IMR-90 (cell line): ENCODE measurements around the gene EMID1. TPM values are rescaled to one million over a fixed set of nuclear protein-coding genes. Genes with fewer than 3 reads are reported as not detected.

Experiments
- ATAC-seq: fragments of 200-7000 bp; cut with Tn5 transposase; 2 replicates; pipeline ENCODE4 v1.9.1; 2020; ENCODE audit warnings: low read depth, mild to moderate bottlenecking, moderate library complexity
- BruUV-seq: library from RNA; stranded (reverse); fragments of 400-500 nt; replicated peaks from 2 replicates; lab custom pipeline; 2021; lab: Mats Ljungman, UMichigan
- CTCF ChIA-PET: fragments of 300-600 bp; formaldehyde crosslinking; extraction: SDS; loops from one replicate; lab custom pipeline; 2021; ENCODE audit warnings: antibody characterized with exemption; lab: Yijun Ruan, JAX
- POLR2A ChIA-PET: fragments of 300-600 bp; sonication (Branson Sonifier 250); formaldehyde crosslinking; loops from one replicate; lab custom pipeline; 2022; ENCODE audit warnings: antibody characterized with exemption; ENCODE audit not compliant: unreplicated experiment; lab: Charles Lee
- DNase-seq: peaks from one replicate; pipeline ENCODE4 v3.0.0; 2013
- H2AFZ ChIP-seq: replicated peaks from 2 replicates; pipeline ENCODE3; 2013; ENCODE audit warnings: low read length, mild to moderate bottlenecking; ENCODE audit not compliant: poor library complexity
- H2AK5ac ChIP-seq: 2 replicates; pipeline ENCODE4 v1.6.1; 2013; ENCODE audit warnings: low read depth, low read length, inconsistent platforms
- H2AK9ac ChIP-seq: replicated peaks from 2 replicates; pipeline ENCODE3; 2013; ENCODE audit warnings: mild to moderate bottlenecking, low read depth, low read length, moderate library complexity; ENCODE audit not compliant: poor library complexity
- H2BK120ac ChIP-seq: 2 replicates; pipeline ENCODE4 v1.6.1; 2013; ENCODE audit warnings: low read depth, low read length, inconsistent platforms
- H2BK15ac ChIP-seq: 3 replicates; pipeline ENCODE4 v1.6.1; 2013; ENCODE audit warnings: low read depth, low read length, inconsistent platforms
- H2BK20ac ChIP-seq: 2 replicates; pipeline ENCODE4 v1.6.1; 2013; ENCODE audit warnings: low read depth, mild to moderate bottlenecking, inconsistent platforms, low read length, moderate library complexity
- H2BK5ac ChIP-seq: 2 replicates; pipeline ENCODE4 v1.6.1; 2013; ENCODE audit warnings: mild to moderate bottlenecking, low read depth, low read length, inconsistent platforms; ENCODE audit not compliant: poor library complexity, severe bottlenecking
- H3K14ac ChIP-seq: replicated peaks from 2 replicates; pipeline ENCODE4 v1.6.1; 2013; ENCODE audit warnings: low read depth, low read length, inconsistent platforms
- H3K18ac ChIP-seq: 2 replicates; pipeline ENCODE4 v1.6.1; 2013; ENCODE audit warnings: low read depth, low read length, control low read depth
- H3K23ac ChIP-seq: 2 replicates; pipeline ENCODE4 v1.6.1; 2013; ENCODE audit warnings: low read depth, low read length, inconsistent platforms
- H3K27ac ChIP-seq: 2 replicates; pipeline ENCODE4 v1.5.1; 2013; ENCODE audit warnings: mild to moderate bottlenecking, control low read depth, low read length; ENCODE audit not compliant: insufficient read depth
- H3K27me3 ChIP-seq: 2 replicates; pipeline ENCODE4 v1.6.1; 2013; ENCODE audit warnings: low read length; ENCODE audit not compliant: control insufficient read depth, insufficient read depth
- H3K36me3 ChIP-seq: 2 replicates; pipeline ENCODE4 v1.6.1; 2013; ENCODE audit warnings: low read length, mixed read lengths; ENCODE audit not compliant: control insufficient read depth, insufficient read depth
- H3K4ac ChIP-seq: 2 replicates; pipeline ENCODE4 v1.6.1; 2013; ENCODE audit warnings: low read depth, low read length, inconsistent platforms
- H3K4me1 ChIP-seq: 2 replicates; pipeline ENCODE4 v1.6.1; 2013; ENCODE audit warnings: low read length, mixed read lengths; ENCODE audit not compliant: control insufficient read depth, insufficient read depth
- H3K4me2 ChIP-seq: 2 replicates; pipeline ENCODE4 v1.6.1; 2013; ENCODE audit warnings: low read depth, mild to moderate bottlenecking, control low read depth, low read length, moderate library complexity
- H3K4me3 ChIP-seq: 2 replicates; pipeline ENCODE4 v1.5.1; 2013; ENCODE audit warnings: low read depth, mild to moderate bottlenecking, control low read depth, low read length, moderate library complexity; ENCODE audit not compliant: insufficient read depth
- H3K56ac ChIP-seq: 2 replicates; pipeline ENCODE4 v1.6.1; 2013; ENCODE audit warnings: low read length, inconsistent platforms; ENCODE audit not compliant: insufficient read depth; ENCODE audit errors: extremely low read depth
- H3K79me1 ChIP-seq, 2 experiments: 2 replicates each; pipeline ENCODE4 v1.6.1; 2013; ENCODE audit warnings: low read length in 2 of 2, inconsistent platforms in 1 of 2, low read depth in 1 of 2
- H3K9ac ChIP-seq: 2 replicates; pipeline ENCODE4 v1.6.1; 2013; ENCODE audit warnings: low read depth, low read length, control low read depth
- H3K9me1 ChIP-seq: 2 replicates; pipeline ENCODE4 v1.6.1; 2013; ENCODE audit warnings: low read length, inconsistent platforms; ENCODE audit not compliant: insufficient read depth
- H3K9me3 ChIP-seq: 2 replicates; pipeline ENCODE4 v1.6.1; 2013; ENCODE audit warnings: low read length; ENCODE audit not compliant: control insufficient read depth, insufficient read depth
- H4K20me1 ChIP-seq: 2 replicates; pipeline ENCODE4 v1.6.1; 2013; ENCODE audit warnings: low read length, inconsistent platforms; ENCODE audit not compliant: insufficient read depth
- H4K5ac ChIP-seq: 2 replicates; pipeline ENCODE4 v1.6.1; 2013; ENCODE audit warnings: mild to moderate bottlenecking, low read depth, low read length, control low read depth
- H4K8ac ChIP-seq, 2 experiments: 2 replicates each; pipeline ENCODE4 v1.6.1; 2013; ENCODE audit warnings: low read depth in 2 of 2, low read length in 2 of 2, control low read depth in 1 of 2, inconsistent platforms in 1 of 2
- H4K91ac ChIP-seq: 2 replicates; pipeline ENCODE4 v1.6.1; 2013; ENCODE audit warnings: low read depth, low read length, inconsistent platforms; ENCODE audit not compliant: insufficient read depth
- BHLHE40 ChIP-seq: fragments of 150-350 bp; IDR thresholded peaks from 2 replicates; pipeline ENCODE4 v1.6.1; 2016; ENCODE audit warnings: mild to moderate bottlenecking, low read depth, low read length
- CEBPB ChIP-seq: IDR thresholded peaks from 2 replicates; pipeline ENCODE4 v1.6.1; 2012; ENCODE audit warnings: low read depth, low read length, improper control_type of control experiment
- CHD1 ChIP-seq: IDR thresholded peaks from 2 replicates; pipeline ENCODE4 v1.6.1; 2012; ENCODE audit warnings: low read depth, low read length, improper control_type of control experiment
- ELK1 ChIP-seq: fragments of 150-350 bp; IDR thresholded peaks from 2 replicates; pipeline ENCODE4 v1.6.1; 2016; ENCODE audit warnings: low read depth, mild to moderate bottlenecking, low read length, moderate library complexity, borderline replicate concordance
- FOS ChIP-seq: fragments of 150-350 bp; IDR thresholded peaks from 2 replicates; pipeline ENCODE4 v1.6.1; 2016; ENCODE audit warnings: low read depth, low read length
- MAFK ChIP-seq: IDR thresholded peaks from 2 replicates; pipeline ENCODE4 v1.6.1; 2012; ENCODE audit warnings: low read depth, low read length, improper control_type of control experiment
- MAZ ChIP-seq: IDR thresholded peaks from 2 replicates; pipeline ENCODE4 v1.6.1; 2012; ENCODE audit warnings: low read depth, mild to moderate bottlenecking, low read length, improper control_type of control experiment, moderate library complexity, borderline replicate concordance
- MXI1 ChIP-seq: IDR thresholded peaks from 2 replicates; pipeline ENCODE4 v1.6.1; 2012; ENCODE audit warnings: low read depth, mild to moderate bottlenecking, low read length, moderate library complexity, borderline replicate concordance
- NFE2L2 ChIP-seq: fragments of 150-350 bp; IDR thresholded peaks from 2 replicates; pipeline ENCODE4 v1.6.1; 2016; ENCODE audit warnings: low read depth, mild to moderate bottlenecking, low read length
- POLR2A ChIP-seq: IDR thresholded peaks from 2 replicates; pipeline ENCODE4 v1.6.1; 2012; ENCODE audit warnings: mild to moderate bottlenecking, low read depth, low read length
- RAD21 ChIP-seq: IDR thresholded peaks from 2 replicates; pipeline ENCODE4 v1.6.1; 2012; ENCODE audit warnings: low read length, improper control_type of control experiment
- RCOR1 ChIP-seq: IDR thresholded peaks from 2 replicates; pipeline ENCODE4 v1.6.1; 2012; ENCODE audit warnings: mild to moderate bottlenecking, low read length, improper control_type of control experiment; ENCODE audit not compliant: insufficient replicate concordance
- RFX5 ChIP-seq: IDR thresholded peaks from 2 replicates; pipeline ENCODE4 v1.8.0; 2012; ENCODE audit warnings: low read depth, mild to moderate bottlenecking, low read length, moderate library complexity
- SMC3 ChIP-seq: fragments of 150-350 bp; IDR thresholded peaks from 2 replicates; pipeline ENCODE4 v1.6.1; 2016; ENCODE audit warnings: low read depth, mild to moderate bottlenecking, antibody characterized with exemption, low read length, moderate library complexity
- WGBS, 2 experiments: methylation state at CpG; one replicate each; pipeline versions ENCODE4 v1.1.5 to v1.1.7; 2013; ENCODE audit warnings: missing lambda C conversion rate in 2 of 2; ENCODE audit not compliant: insufficient read length in 1 of 2; ENCODE audit errors: extremely low coverage in 2 of 2; 5-methylcytosine and 5-hydroxymethylcytosine counted together
- dilution Hi-C: fragments of 300-500 bp; cut with HindIII; formaldehyde crosslinking; loops from one replicate; pipeline ENCODE4 v1.14.3; 2018; ENCODE audit warnings: low sequenced_read_pairs; ENCODE audit not compliant: unreplicated experiment
- in situ Hi-C: fragments of 300-500 bp; cut with MboI; formaldehyde crosslinking; loops from 3 replicates; pipeline ENCODE4 v1.14.3; 2019; ENCODE audit warnings: low sequenced_read_pairs, inconsistent platforms, mixed read lengths
- intact Hi-C: fragments of 100-400 bp; cut with micrococcal nuclease; formaldehyde crosslinking; loops from 2 replicates; pipeline ENCODE4 v1.10.0; 2022
- polyA plus RNA-seq, 3 experiments: library from polyadenylated mRNA; depleted of rRNA; stranded (reverse); fragments of >200 nt; gene quantifications; 2 replicates each; pipeline ENCODE4 v1.2.3, GENCODE V29; 2012; ENCODE audit warnings: low replicate concordance in 1 of 3
- total RNA-seq: library from RNA; depleted of rRNA; stranded (reverse); fragments of >200 nt; gene quantifications from 2 replicates; pipeline ENCODE4 v1.2.3, GENCODE V29; 2012
- TF ChIP-seq, protein P1 (sequence below): conservative IDR thresholded peaks from 2 replicates; pipeline ENCODE4 v1.5.1; 2012; ENCODE audit warnings: mild to moderate bottlenecking, low read depth, low read length, improper control_type of control experiment
- TF ChIP-seq, protein P2 (sequence below): fragments of 150-350 bp; IDR thresholded peaks from 2 replicates; pipeline ENCODE4 v1.6.1; 2017; ENCODE audit warnings: mild to moderate bottlenecking, antibody characterized with exemption, low read length, low read depth

Gene EMID1
- total and polyA plus RNA-seq, 2 of the 4 experiments (the other 2 are of a cell fraction) = 0.54 to 1.3 TPM

DNA sequence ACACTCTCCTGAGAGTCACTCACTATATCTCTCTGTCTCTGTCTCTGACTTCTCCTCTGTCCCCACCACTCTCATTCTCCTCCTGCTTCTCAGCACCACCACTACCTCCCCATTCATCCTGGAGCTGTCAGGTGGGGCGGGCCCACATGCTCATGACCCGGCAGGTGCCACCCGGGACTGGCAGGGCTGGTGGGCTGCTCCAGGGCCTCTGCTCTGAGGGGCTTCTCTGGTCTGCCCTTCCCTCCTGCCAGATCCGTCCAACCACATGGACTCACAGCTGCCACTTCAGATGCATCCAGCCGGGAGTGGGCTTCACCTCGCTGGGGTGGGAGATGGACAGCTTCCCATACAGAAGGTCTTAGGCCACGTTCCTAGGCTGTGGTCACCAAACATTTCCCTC, 4.8 kb upstream of the EMID1 start:
- BruUV-seq = no TSS peak
- no peak overlapping the region for H2AK5ac ChIP-seq
- H3K14ac ChIP-seq = no peak overlapping the region
- no peak overlapping the region for H4K5ac ChIP-seq
- no peak overlapping the region for H4K91ac ChIP-seq
- H2BK15ac ChIP-seq = no peak overlapping the region
- no peak overlapping the region for H3K4me2 ChIP-seq
- intact Hi-C loops = no loop called here
- H3K9ac ChIP-seq = no peak overlapping the region
- peaks cover 15% of the 10 kb centered on the region for H3K9me1 ChIP-seq
- H3K18ac ChIP-seq = no peak overlapping the region
- 100% methylated on average over 3 of the region's 7 CpGs; no CpG with 5 or more reads in 1 of the 2 experiments for WGBS, 2 experiments
- DNase-seq (no peak), ATAC-seq (no peak)
- no peak overlapping the region for H2AFZ ChIP-seq
- in situ Hi-C loops = no loop called here
- no peaks in the 10 kb centered on the region for H3K79me1 ChIP-seq
- no peak overlapping the region for H4K8ac ChIP-seq
- peaks cover 9% of the 10 kb centered on the region; the same call in 1 of the 2 replicates for H3K4me1 ChIP-seq
- CTCF ChIA-PET = no interaction called here
- H2BK5ac ChIP-seq = no peak overlapping the region
- 0 out of 2 replicates have a peak overlapping the region, but pooled peaks have one; percentile 62 for H2BK20ac ChIP-seq
- H3K36me3 ChIP-seq = no peaks in the 10 kb centered on the region
- H3K4me3 ChIP-seq = no peak overlapping the region
- TF ChIP-seq BHLHE40 (no peak), NFE2L2 (no peak), RAD21 (no peak), RFX5 (no peak), MAZ (no peak), POLR2A (no peak), ELK1 (no peak), SMC3 (no peak), CEBPB (no peak), MAFK (no peak), MXI1 (no peak), CHD1 (no peak), FOS (no peak), RCOR1 (no peak)
- TF ChIP-seq, protein P1, sequence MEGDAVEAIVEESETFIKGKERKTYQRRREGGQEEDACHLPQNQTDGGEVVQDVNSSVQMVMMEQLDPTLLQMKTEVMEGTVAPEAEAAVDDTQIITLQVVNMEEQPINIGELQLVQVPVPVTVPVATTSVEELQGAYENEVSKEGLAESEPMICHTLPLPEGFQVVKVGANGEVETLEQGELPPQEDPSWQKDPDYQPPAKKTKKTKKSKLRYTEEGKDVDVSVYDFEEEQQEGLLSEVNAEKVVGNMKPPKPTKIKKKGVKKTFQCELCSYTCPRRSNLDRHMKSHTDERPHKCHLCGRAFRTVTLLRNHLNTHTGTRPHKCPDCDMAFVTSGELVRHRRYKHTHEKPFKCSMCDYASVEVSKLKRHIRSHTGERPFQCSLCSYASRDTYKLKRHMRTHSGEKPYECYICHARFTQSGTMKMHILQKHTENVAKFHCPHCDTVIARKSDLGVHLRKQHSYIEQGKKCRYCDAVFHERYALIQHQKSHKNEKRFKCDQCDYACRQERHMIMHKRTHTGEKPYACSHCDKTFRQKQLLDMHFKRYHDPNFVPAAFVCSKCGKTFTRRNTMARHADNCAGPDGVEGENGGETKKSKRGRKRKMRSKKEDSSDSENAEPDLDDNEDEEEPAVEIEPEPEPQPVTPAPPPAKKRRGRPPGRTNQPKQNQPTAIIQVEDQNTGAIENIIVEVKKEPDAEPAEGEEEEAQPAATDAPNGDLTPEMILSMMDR = no peak
- TF ChIP-seq, protein P2, sequence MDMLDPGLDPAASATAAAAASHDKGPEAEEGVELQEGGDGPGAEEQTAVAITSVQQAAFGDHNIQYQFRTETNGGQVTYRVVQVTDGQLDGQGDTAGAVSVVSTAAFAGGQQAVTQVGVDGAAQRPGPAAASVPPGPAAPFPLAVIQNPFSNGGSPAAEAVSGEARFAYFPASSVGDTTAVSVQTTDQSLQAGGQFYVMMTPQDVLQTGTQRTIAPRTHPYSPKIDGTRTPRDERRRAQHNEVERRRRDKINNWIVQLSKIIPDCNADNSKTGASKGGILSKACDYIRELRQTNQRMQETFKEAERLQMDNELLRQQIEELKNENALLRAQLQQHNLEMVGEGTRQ = no peak
- H2BK120ac ChIP-seq = no peak overlapping the region
- H3K27ac ChIP-seq = no peak overlapping the region
- dilution Hi-C loops = no loop called here
- H3K56ac ChIP-seq = no peak overlapping the region
- H2AK9ac ChIP-seq = no peak overlapping the region
- H4K20me1 ChIP-seq = no peaks in the 10 kb centered on the region
- POLR2A ChIA-PET = no interaction called here
- 0 out of 2 replicates have a peak, but pooled peaks cover 2% of the 10 kb centered on the region for H3K27me3 ChIP-seq
- H3K9me3 ChIP-seq = no peaks in the 10 kb centered on the region
- no peak overlapping the region for H3K23ac ChIP-seq
- H3K4ac ChIP-seq = no peak overlapping the region
